Measurements from ENCODE around the gene CDC42BPB.

GRCh38 chr14:102968306-102968705, 89.0 kb downstream of the CDC42BPB start:
- TF ChIP-seq IRF3 (IDR thresholded peaks at IDR 0.05; ENCODE audit: low read depth, low read length) (no peak), CTCF (IDR thresholded peaks at IDR 0.05) (no peak), SMC3 (IDR thresholded peaks at IDR 0.05; ENCODE audit: low read depth, low read length) (no peak), RFX5 (IDR thresholded peaks at IDR 0.05; ENCODE audit: low read length) (no peak), JUND (IDR thresholded peaks at IDR 0.05) (no peak), PBX3 (IDR thresholded peaks at IDR 0.05) (no peak)
